Astrocyte of the hippocampus (primary cell): ENCODE data around the gene GAPDHS.
A peak's percentile ranks its signal among the peaks of the same experiment; 100 is the strongest.

Experiments used
- DNase-seq: peaks from one replicate; pipeline ENCODE4 v3.0.0; 2011; ENCODE audit warnings: low read depth, low spot score

GAPDHS gene

GRCh38 chr19:35557539-35558399, 24.5 kb downstream of the GAPDHS start:
- peak; percentile 78 for DNase-seq

GRCh38 chr19:35558400-35559280, 25.4 kb downstream of the GAPDHS start:
- no peak for DNase-seq

- DNase-seq: no peak
Observed at GRCh38 chr19:35559281-35559659, 26.0 kb downstream of the GAPDHS start.

- DNase-seq: no peak
Observed at GRCh38 chr19:35559781-35560180, 26.5 kb downstream of the GAPDHS start.

GRCh38 chr19:35560271-35560670, 27.0 kb downstream of the GAPDHS start:
- no peak for DNase-seq

- DNase-seq: no peak
Observed at GRCh38 chr19:35560677-35561076, 27.4 kb downstream of the GAPDHS start.

GRCh38 chr19:35561436-35561835, 28.2 kb downstream of the GAPDHS start:
- no peak for DNase-seq

GRCh38 chr19:35562336-35562735, 29.1 kb downstream of the GAPDHS start:
- DNase-seq: no peak

GRCh38 chr19:35562776-35563175, 29.5 kb downstream of the GAPDHS start:
- no peak for DNase-seq

GRCh38 chr19:35563207-35563829, 30.1 kb downstream of the GAPDHS start, which contains the start of gene ATP4A:
ATP4A (minus strand) TSS chr19:35563658; CDS start chr19:35563629, 29 bp downstream.
- no peak for DNase-seq

GRCh38 chr19:35565016-35565856, 32.0 kb downstream of the GAPDHS start:
- DNase-seq: no peak

GRCh38 chr19:35566738-35567137, 33.5 kb downstream of the GAPDHS start:
- DNase-seq: no peak

- no peak for DNase-seq
Observed at GRCh38 chr19:35569281-35569781, 36.1 kb downstream of the GAPDHS start.

GRCh38 chr19:35571406-35571965, 38.2 kb downstream of the GAPDHS start:
- no peak for DNase-seq

GRCh38 chr19:35577918-35578317, 44.7 kb downstream of the GAPDHS start:
- no peak for DNase-seq

GRCh38 chr19:35578707-35579106, 45.5 kb downstream of the GAPDHS start:
- no peak for DNase-seq

GRCh38 chr19:35582760-35583159, 49.5 kb downstream of the GAPDHS start:
- DNase-seq: no peak

- DNase-seq: no peak
Observed at GRCh38 chr19:35585848-35586247, 52.6 kb downstream of the GAPDHS start, which contains the start of gene PMIS2. PMIS2 (plus strand) TSS chr19:35586173; CDS start chr19:35586260, 87 bp downstream.

- DNase-seq: peak; percentile 13
Observed at GRCh38 chr19:35587321-35587720, 54.1 kb downstream of the GAPDHS start.

GRCh38 chr19:35590875-35591274, 57.6 kb downstream of the GAPDHS start:
- no peak for DNase-seq
